HG02588 (cell line): Measurements from ENCODE around the gene RCN2.
A peak's percentile ranks its signal among the peaks of the same experiment; 100 is the strongest.

Source experiments
- ATAC-seq: cut with Tn5 transposase; IDR thresholded peaks from one replicate; pipeline ENCODE4 v1.9.1; 2021; ENCODE audit warnings: mild to moderate bottlenecking, moderate library complexity; ENCODE audit not compliant: unreplicated experiment

RCN2 gene

DNA sequence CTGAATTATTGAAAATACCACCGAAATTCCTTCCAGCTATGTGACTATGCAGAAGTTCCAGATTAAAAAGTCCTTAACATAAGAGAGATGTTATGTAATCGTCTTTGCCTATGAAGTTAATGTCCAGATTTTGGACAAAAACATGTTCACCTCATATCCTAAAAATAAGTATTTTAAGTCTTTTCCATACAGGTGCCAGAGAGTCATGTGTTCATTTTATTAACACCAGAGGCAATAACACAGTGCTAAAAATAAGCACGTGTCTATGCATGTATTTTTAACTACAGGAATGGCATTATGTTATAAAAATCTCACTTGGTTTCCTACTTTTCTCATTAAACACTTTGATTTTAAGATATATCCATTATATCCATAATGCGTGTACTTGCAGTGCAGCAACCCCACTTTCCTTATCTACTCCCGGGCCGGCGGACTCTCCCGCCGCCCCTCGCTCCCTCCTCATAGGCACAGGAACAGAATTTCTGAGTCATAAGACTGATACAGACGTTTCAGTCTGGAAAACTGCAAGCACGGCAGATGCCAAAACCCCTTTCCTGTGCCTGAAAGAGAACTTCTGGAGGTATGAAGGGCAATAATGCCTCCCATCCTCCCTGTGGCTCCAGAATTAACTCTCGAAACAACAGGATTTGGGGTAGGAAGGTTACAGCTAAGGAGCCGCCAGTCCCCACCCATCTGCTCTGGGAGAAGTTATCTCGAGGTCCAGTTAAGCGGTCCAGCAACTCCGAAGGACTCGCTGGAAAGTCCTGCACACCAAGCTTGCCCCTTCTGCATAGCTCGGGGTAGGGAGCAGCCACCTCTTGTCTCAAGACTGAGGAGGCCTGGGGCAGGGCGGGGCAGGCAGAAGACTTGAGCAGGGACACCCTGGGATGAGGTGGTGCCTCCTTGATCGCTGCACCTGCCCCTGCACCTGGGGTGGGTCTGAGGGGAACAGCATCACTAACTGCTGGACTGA is 41.1 kb downstream of the RCN2 start:
- no peak for ATAC-seq

DNA sequence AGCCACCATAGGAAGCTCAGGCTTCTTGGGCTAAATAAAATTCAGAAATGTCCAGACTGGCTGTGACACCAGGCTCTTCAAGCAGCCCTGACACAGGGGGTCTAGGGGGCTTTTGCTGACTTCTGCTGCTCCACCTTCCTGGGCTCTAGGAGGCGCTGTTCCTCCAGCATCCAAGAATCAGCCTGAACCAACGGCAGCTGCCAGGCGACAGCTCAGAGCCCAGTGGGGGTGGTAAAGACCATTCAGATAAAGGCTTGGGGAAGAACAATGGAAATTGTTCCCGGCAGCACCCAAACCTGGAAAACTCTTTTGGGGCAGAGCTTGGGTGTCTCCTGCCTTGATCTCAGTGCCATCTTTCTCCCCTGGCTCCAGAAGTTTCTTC is 41.8 kb downstream of the RCN2 start:
- no peak for ATAC-seq

DNA sequence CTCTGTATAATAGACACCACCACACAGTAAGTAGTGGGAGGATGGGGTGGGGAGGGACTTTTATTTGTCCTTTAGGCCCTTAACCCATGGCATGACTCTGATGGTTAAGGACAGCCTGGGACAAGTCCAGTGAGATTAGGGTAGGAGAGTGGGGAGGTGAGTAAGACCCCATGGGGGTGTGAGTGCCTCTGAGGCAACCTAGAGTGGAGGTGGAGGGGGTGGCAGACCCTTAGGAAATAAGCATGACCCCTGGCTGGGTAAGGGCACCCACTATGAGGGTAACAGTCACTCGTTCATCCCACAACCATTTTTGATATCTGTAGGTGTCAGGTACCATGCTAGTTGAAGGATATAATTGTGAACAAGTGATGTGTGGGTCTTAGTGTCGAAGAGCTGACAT is 42.4 kb downstream of the RCN2 start:
- no peak for ATAC-seq

DNA sequence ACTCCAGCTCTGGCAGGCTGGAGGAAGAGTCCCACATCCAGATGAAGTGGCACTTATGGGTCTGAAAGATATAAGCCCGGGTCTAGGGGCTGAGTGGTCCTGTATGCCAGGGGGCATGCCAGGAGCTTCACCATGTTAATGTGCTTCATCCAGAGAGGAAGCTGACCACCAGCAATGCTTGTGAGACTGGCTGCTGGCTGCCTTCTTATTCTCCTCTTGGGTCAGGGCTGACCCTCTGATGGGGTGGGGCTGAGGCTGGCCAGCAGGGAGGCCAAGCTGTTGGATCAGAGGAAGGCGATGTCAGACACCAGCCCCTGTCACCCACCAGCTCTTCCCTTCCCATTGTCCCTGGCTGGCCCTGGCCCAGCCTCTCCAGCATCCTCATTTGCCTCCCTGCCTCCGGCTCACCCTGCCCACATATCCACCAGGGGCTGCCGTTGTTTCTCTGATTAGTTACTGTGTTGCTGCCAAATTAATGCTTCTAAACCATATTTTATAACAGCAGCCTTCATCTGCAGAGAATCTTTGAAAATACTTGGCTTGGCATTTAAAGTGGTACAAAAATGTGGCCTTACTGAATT is 43.0 kb downstream of the RCN2 start:
- ATAC-seq: no peak

DNA sequence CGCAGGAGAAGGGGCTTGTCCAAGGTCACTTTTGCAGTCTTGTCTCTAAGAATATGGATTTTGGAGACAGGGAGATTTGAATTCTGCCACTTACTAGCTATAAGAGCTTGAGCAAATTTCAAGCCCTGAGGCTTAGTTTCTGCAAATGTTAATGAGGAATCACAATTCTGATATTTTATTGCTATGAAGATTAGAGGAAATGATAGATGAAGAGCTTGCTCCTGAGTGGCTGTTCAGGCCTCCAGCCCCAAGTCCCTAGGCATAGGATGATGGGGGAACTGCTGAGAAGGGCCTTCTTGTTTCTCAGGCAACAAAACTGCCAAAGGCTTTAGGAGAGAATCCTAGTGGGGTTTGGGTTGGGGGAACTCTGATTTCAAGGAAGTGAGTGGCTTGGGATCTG is 44.6 kb downstream of the RCN2 start:
- no peak for ATAC-seq

- ATAC-seq: no peak
These were observed 45.2 kb downstream of the RCN2 start for GRCh38 chr15:76976572-76977270.

GRCh38 chr15:76978522-76979330 is 47.2 kb downstream of the RCN2 start:
- ATAC-seq: no peak

DNA sequence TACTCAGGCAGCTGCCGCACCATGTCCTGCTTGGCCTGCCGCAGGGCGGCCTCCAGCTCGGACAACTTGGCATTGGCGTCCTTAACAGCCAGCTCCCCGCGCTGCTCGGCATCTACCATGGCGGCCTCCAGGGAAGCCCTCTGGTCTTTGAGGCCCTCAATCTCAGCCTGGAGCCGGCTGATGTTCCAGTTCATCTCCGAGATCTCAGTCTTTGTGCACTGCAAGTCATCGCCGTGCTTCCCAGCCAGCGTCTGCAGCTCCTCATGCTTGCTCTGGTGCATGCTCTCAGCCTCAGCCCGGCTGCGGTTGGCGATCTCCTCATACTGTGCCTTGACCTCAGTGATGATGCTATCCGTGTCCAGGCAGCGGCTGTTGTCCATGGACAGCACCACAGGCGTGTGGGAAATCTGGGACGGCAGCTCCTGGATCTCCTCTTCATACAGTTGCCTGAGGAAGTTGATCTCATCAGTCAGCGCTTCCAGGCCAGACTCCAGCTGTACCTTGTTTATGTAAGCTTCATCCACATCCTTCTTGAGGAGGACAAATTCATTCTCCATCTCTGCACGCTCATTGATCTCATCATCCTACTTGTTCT is 47.9 kb downstream of the RCN2 start:
- ATAC-seq: no peak

GRCh38 chr15:76979996-76980520 is 48.5 kb downstream of the RCN2 start:
- no peak for ATAC-seq

GRCh38 chr15:76982356-76982755 is 50.8 kb downstream of the RCN2 start:
- ATAC-seq: no peak

GRCh38 chr15:76982756-76983155 is 51.2 kb downstream of the RCN2 start:
- no peak for ATAC-seq

- no peak for ATAC-seq
These were observed 52.2 kb downstream of the RCN2 start for GRCh38 chr15:76983590-76984375.

DNA sequence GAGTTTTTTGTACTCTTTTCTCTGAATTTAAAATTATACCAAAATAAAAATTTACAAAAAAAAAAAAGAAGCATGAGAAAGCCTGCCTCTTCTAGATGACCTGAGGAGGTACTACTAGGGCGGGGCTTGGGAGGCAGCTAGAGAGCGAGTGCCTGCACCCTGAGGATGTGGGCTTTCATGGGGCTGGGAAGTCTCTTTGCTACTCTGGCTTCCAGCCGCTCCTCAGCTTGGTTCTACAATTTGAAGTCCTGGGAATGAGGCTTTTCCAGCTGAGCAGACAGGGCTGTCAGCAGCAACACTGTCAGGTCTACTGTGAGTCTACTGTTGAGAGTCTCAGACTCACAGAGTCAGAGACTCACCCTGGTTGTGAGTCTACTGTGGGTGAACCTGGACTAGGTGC is 55.2 kb downstream of the RCN2 start:
- ATAC-seq: no peak

DNA sequence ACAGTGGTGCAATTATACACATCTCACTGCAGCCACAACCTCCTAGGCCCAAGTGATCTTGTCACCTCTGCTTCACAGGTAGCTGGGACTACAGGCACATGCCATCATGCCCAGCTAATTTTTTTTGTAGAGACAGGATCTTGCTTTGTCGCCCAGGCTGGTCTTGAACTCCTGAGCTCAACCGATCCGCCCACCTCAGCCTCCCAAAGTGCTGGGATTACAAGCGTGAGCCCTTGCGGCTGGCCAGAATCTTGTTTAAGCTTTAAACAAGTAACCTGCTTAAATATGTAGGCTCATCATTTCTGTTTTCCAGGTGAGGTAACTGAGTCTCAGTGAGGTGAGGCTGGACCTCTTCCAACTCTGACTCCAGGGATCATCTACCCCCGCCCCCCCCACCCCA is 55.7 kb downstream of the RCN2 start:
- ATAC-seq: no peak

DNA sequence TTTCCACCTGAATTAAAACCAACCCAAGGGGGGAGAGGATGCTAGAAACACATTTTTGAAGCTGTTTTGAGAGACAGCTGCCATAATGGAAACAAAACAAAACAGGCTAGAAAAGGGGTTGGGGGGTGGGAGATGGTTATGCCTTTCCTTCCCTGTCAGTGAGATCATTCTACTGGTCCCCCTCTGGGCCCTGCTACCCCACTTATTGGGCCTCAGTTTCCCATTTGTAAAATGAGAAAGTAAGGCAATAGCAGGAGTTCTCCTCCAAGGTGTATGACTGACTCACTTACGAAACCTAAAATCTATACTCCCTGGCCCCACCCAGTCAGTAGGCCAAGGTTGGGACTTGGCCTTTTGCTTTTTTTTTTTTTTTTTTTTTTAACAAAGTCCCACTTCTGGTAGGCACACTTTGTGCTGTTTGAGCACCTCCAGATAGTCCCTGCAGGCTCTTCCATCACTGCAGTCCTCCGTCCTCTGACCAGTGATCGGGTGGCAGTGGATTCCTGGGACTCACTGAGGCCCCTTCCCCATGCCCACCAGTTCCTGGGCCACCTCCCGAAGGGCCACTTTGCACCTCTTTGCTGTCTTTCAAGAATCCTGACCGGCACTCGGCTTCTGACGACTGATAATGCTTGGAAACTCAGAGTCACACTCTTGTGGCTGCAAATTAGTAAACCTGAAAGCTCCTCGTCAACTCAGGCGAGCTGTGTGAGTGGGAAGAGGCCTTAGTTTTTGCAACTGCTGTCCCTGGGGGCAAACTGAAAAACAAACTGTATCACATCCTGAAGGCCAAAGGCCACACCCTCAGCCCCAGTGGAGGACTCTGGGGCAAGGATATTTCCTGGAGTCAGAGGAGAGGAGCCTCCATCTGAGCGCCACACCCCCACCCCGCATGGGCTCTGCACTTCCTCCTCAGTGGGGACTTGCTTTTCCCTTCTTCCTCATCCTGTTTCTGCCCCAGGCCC is 56.6 kb downstream of the RCN2 start:
- peak; percentile 62 for ATAC-seq

DNA sequence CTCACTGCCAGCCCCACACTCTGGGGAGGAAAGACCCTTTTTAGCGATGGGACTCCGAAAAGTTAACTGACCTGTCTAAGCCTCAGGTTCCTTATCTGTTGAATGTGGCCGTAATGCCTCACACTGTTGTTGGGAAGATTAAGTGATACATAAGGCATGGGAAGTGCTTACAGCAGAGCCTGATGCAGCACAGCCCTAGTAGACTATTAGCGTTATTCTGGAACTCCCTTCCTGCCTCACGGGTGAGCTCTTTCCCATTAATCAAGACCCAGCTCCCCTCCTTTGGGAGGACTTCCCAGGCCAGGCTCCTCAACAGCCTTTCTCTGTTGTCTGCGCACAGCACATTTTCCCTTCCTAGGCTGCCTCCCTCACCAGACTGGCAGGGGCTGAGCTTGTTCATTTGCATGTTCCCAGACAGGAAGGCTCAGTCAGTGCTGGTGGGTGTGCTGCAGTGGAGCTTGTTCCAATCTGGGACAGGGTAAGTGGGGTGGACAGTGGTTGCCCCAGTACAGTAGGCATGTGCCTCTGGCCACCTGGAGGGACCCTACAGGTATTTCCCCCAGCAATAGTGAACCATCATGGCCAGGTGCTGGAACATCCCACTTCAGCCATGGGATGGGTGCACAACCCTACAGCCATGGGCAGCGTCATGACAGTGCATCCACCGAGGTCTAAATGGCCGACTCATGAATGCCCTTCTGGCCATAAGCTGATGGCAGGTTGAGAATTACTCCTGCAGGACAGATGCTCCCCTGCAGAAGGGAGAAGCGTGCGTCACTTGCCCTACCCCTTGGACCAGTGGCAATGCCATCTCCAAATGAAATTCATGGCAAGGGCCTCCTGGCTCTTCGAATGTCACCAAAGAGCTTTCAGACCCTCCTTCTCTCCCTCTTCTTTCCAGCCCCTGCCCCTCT is 57.6 kb downstream of the RCN2 start:
- ATAC-seq: no peak

GRCh38 chr15:76991048-76991447 is 59.5 kb downstream of the RCN2 start:
- no peak for ATAC-seq
